Middle frontal gyrus (tissue), 1 donor: Measurements from ENCODE around the gene TPO.
"Not testable (repeated sequence)": the region's sequence is repeated elsewhere in the genome, so short reads cannot be mapped to it uniquely, and the experiment has no call there.

Experiments used
- DNase-seq: peaks from one replicate; pipeline ENCODE4 v3.0.0-alpha.2; 2015; ENCODE audit warnings: low spot score; ENCODE audit errors: extremely low spot score

The TPO gene

DNA sequence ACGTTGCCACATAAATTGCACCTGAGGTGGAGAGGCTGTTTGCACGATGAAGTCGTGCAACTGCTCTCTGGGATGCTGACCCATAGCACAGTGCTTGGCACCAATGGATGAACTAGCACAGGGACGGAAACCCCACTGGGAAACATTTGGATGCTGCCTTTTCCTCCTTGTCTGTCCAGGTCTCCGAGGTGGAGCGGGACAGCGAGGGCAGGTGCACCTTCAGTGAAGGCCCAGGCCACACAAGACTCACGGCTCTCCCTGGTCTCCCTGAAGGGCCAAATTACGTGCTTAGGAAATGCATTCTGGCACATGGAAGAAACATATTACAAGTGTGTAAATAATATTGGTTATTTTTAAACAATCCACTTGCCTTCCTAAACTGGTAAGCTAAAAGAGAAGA lies 70.3 kb downstream of the TPO start:
- no peak for DNase-seq

GRCh38 chr2:1484131-1484884 lies 71.0 kb downstream of the TPO start:
- no peak for DNase-seq

- no peak for DNase-seq
These were observed 73.4 kb downstream of the TPO start for GRCh38 chr2:1486670-1487069.

- DNase-seq, result no peak
These were observed 74.5 kb downstream of the TPO start for GRCh38 chr2:1487758-1488157.

DNA sequence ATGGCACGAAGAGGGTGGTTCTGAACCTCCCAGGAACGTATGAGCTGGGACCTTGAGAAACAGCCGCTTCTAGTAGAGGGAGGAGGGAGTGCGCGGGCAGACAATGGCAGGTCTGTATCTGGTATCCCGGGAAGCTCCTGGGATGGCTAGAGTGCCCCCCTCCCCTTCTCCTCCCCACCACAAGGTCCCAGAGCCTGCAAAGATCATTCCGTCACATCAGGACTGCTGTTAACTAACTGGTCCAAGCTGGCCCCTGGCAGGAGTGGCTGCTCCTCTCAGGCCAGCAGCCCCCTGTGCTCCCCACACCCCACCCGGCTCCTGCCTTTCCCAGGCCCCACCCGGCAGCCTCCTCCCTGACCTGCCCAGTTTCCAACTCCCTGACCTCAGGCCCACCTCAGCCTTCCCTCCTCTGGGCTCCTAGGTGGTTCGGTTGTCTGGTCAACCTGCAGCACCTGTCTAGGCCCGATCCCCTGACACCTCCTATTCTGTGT lies 75.0 kb downstream of the TPO start:
- no peak for DNase-seq

- DNase-seq, result no peak
These were observed 75.6 kb downstream of the TPO start for GRCh38 chr2:1488851-1489250.

- DNase-seq, result no peak
These were observed 76.2 kb downstream of the TPO start for GRCh38 chr2:1489486-1489885.

DNA sequence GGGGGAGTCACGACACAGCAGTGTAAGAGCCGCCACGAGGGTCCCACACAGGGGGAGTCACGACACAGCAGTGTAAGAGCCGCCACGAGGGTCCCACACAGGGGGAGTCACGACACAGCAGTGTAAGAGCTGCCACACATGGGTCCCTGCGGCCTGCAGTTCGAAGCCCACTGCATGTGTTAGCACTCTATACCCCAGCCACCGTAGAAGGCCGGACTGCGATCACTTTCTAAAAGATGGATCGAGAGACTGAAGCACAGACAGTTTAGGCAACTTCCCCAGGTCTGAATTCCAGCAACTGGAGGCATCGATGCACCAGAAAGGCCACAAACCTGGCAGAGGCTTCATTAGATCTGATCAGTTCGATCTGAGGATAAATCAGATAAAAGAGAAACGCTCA lies 77.1 kb downstream of the TPO start:
- DNase-seq, result not testable (repeated sequence)

DNA sequence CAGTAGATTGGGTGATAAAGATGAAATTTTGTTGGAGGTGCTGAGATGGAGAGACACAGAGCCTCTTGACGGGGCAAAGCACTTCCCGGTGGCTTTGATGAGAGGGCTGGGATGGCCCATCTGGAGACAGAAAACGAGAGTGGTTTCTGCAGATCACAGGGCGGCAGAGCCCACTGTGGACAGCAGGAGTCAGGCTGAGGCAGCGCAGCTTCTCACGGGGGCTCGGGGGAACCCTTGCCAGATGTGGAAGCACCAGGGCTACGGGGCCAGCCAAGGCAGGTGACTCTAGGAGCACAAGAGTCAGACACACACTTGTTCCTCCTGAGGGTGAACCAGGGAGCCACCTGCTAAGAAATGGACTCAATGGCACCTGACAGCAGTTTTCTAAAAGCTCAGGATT lies 78.5 kb downstream of the TPO start:
- DNase-seq, result no peak

GRCh38 chr2:1492231-1492630 lies 79.0 kb downstream of the TPO start:
- not testable (repeated sequence) for DNase-seq

GRCh38 chr2:1492711-1493430 lies 79.6 kb downstream of the TPO start:
- DNase-seq, result no peak

GRCh38 chr2:1493431-1494126 lies 80.3 kb downstream of the TPO start:
- DNase-seq, result no peak

DNA sequence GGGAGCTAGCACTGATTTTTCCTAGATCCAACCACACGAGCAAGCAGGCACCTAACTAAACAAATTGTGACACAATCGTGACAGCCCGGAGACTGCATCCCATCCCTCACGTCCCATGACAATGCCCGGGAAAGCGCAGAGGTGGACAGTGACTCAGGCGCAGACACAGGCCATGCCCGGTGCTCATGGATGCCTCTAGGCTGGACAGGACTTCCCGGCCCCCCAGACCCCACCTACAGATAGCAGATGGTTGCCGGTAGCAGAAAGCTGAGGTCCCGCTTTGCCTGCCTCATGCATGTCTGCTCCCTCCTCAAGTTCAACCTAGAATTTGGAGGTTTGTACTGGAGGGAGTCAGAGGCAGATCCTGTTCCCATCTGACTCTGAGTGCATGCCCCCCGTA lies 81.0 kb downstream of the TPO start:
- no peak for DNase-seq

- DNase-seq, result no peak
These were observed 81.6 kb downstream of the TPO start for GRCh38 chr2:1494906-1495305.

GRCh38 chr2:1495676-1496358 lies 82.6 kb downstream of the TPO start:
- DNase-seq, result no peak

GRCh38 chr2:1496359-1496821 lies 83.1 kb downstream of the TPO start:
- no peak for DNase-seq

DNA sequence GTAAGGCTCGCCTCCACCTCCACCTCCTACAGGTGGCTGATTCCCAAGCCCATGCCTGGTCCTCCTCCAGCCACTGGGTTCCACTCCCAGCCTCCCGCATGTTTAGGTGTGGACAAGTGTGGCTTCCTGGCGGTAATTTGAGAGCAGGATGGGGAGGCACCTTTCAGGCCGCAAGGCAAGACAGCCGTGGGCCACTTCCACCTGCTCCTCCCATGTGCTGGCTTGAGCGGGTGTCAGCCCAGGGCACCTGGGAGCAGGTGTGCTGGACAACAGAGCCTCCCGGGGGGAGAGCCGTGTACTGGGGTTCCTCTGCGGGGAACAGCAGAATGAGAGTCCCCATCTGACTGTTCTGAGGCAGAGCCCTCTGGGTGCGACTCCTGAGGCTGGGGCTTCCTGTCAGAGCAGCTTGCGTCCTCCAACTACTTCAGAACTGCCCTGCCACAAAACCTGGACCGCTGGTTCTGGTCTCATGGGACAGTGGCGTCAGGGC lies 83.9 kb downstream of the TPO start:
- DNase-seq, result no peak

DNA sequence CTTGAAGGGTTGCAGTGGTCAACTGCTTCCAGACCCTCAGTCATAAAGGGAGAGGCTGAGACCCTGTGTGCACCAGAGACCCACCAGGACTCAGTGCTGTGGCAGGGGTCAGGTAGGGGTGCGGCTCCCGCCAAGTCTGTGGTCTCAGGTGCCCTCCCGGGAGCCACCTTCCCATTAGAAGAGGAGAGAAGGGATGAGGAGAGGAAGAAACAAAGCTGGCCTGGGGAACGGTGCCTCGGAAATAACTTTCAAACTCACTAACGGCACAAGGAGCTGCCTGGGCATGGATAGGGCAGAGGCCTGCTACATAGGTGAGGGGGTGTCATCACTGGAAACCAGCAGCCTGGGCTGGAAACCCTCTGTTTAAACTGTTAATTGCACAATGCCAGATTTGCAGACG lies 84.9 kb downstream of the TPO start:
- DNase-seq, result no peak

DNA sequence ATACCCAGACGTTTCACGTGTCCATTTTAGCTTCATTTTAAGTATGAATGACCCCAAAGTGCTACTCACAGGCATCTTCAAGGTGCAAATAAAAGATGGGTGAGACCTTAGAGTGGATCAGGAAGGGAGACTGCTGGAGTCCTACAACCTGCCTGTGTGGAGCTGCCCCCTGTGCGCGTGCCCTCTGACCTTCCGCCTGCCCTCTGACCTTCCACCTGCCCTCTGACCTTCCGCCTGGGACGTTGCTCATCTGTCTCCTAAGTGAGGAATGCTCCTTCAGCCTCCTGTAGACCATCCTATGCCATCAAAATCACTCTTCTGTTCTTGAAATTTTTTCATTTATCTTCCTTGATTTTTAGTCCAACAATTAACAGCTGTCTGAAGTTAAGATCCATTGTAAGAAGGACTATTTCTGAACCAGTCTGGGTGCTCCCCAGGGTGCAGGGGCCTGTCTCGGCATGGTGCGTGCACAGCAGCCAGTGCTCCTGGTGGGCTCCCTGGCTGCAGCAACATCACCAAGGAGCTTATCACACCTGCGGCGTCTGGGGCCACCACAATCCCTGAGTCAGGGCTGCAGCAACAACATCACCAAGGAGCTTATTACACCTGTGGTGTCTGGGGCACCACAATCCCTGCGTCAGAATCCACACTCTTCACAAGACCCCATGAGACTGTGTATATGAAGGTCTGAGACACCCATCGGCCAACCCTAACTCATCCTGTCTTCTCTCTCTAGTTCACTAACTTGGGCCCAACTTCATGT lies 86.0 kb downstream of the TPO start:
- DNase-seq, result no peak

DNA sequence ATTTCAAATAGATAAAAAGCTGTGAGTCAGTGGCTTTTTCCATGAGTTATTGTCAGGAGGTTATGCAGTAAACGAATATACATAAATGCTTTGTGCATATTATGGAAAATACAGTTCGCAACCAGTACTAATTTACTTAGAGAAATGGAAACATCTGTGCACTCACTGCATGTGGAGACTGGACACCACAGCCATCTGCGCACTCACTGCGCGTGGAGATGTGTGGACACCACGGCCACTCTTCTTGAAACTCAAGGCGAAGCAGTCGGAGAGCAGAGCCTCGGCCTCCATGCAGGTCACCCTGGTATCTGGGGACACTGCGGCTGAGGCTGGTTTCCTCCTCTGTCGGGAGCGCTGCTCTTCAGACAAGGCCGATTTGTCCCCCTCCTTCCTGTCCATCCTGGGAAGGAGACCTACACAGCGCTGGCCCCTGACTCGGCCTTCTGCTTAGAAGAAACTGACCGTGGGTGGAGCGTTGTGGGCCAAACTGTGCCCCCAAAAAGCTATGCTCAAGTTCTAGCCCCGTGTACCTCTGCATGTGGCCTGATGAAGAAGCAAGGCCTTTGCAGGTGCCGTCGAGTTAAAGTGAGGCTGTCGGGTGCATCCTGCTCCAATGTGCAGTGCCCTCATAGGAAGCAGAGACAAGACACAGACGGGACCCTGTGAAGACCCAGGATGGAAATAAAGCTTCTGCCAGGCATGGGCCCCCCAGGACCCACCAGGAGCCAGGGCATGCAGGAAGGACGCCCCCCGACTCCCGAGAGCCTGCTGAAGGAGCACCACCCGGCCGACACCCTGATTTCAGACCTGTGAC lies 88.0 kb downstream of the TPO start:
- DNase-seq, result no peak
